Measurements from ENCODE around the gene NOS1. TPM values are rescaled to one million over a fixed set of nuclear protein-coding genes. Genes with fewer than 3 reads are reported as not detected.

The NOS1 gene
- total and polyA plus RNA-seq, 2 experiments from 2014 or later, result 0.63 to 3.0 TPM

GRCh38 chr12:117161460-117162166 lies 199.8 kb downstream of the NOS1 start:
- Histone ChIP-seq H3K27me3 (ENCODE audit: insufficient read depth) (no peaks in the 10 kb centered on the region), H3K4me3 (no peak overlapping the region), H3K4me2 (no peak overlapping the region), H3F3A (replicated peaks; ENCODE audit: low read depth) (0 out of 2 replicates have a peak, but pooled peaks cover 3% of the 10 kb centered on the region), H2AFZ (no peak overlapping the region), H3K36me3 (ENCODE audit: insufficient read depth) (peaks cover 39% of the 10 kb centered on the region), H3K9me2 (ENCODE audit: insufficient read depth) (no peaks in the 10 kb centered on the region), H3K79me2 (replicated peaks; ENCODE audit: insufficient read depth) (no peaks in the 10 kb centered on the region), H3K27ac (ENCODE audit: low read depth) (no peak overlapping the region), H3K4me1 (ENCODE audit: insufficient read depth) (no peaks in the 10 kb centered on the region), H4K20me1 (replicated peaks; ENCODE audit: insufficient read depth) (peaks cover 4% of the 10 kb centered on the region; the same call in 1 of the 2 replicates)
- Mint-ChIP-seq H3K4me3 (no peak overlapping the region), H3K4me1 (no peaks in the 10 kb centered on the region), H3K36me3 (ENCODE audit: low read depth) (peaks cover 91% of the 10 kb centered on the region), H3K9me3 (no peaks in the 10 kb centered on the region; the same call in 2 of the 3 replicates), H3K27me3 (ENCODE audit: insufficient read depth, low read depth, poor library complexity) (peaks cover 12% of the 10 kb centered on the region), H3K27ac (no peak overlapping the region)
- no peak for DNase-seq (ENCODE audit: low spot score)
- no peak for ATAC-seq
- no peak for TF ChIP-seq JUNB (IDR thresholded peaks at IDR 0.05; ENCODE audit: unreplicated experiment)
- no peak for TF ChIP-seq ZNF331 (CRISPR knock-in tag; IDR thresholded peaks at IDR 0.05; ENCODE audit: low read depth)
- no peak for TF ChIP-seq REST (IDR thresholded peaks at IDR 0.05; ENCODE audit: unreplicated experiment)
- no peak for TF ChIP-seq EZH2phosphoT487 (IDR thresholded peaks at IDR 0.05; ENCODE audit: unreplicated experiment)
- TF ChIP-seq, protein P1, sequence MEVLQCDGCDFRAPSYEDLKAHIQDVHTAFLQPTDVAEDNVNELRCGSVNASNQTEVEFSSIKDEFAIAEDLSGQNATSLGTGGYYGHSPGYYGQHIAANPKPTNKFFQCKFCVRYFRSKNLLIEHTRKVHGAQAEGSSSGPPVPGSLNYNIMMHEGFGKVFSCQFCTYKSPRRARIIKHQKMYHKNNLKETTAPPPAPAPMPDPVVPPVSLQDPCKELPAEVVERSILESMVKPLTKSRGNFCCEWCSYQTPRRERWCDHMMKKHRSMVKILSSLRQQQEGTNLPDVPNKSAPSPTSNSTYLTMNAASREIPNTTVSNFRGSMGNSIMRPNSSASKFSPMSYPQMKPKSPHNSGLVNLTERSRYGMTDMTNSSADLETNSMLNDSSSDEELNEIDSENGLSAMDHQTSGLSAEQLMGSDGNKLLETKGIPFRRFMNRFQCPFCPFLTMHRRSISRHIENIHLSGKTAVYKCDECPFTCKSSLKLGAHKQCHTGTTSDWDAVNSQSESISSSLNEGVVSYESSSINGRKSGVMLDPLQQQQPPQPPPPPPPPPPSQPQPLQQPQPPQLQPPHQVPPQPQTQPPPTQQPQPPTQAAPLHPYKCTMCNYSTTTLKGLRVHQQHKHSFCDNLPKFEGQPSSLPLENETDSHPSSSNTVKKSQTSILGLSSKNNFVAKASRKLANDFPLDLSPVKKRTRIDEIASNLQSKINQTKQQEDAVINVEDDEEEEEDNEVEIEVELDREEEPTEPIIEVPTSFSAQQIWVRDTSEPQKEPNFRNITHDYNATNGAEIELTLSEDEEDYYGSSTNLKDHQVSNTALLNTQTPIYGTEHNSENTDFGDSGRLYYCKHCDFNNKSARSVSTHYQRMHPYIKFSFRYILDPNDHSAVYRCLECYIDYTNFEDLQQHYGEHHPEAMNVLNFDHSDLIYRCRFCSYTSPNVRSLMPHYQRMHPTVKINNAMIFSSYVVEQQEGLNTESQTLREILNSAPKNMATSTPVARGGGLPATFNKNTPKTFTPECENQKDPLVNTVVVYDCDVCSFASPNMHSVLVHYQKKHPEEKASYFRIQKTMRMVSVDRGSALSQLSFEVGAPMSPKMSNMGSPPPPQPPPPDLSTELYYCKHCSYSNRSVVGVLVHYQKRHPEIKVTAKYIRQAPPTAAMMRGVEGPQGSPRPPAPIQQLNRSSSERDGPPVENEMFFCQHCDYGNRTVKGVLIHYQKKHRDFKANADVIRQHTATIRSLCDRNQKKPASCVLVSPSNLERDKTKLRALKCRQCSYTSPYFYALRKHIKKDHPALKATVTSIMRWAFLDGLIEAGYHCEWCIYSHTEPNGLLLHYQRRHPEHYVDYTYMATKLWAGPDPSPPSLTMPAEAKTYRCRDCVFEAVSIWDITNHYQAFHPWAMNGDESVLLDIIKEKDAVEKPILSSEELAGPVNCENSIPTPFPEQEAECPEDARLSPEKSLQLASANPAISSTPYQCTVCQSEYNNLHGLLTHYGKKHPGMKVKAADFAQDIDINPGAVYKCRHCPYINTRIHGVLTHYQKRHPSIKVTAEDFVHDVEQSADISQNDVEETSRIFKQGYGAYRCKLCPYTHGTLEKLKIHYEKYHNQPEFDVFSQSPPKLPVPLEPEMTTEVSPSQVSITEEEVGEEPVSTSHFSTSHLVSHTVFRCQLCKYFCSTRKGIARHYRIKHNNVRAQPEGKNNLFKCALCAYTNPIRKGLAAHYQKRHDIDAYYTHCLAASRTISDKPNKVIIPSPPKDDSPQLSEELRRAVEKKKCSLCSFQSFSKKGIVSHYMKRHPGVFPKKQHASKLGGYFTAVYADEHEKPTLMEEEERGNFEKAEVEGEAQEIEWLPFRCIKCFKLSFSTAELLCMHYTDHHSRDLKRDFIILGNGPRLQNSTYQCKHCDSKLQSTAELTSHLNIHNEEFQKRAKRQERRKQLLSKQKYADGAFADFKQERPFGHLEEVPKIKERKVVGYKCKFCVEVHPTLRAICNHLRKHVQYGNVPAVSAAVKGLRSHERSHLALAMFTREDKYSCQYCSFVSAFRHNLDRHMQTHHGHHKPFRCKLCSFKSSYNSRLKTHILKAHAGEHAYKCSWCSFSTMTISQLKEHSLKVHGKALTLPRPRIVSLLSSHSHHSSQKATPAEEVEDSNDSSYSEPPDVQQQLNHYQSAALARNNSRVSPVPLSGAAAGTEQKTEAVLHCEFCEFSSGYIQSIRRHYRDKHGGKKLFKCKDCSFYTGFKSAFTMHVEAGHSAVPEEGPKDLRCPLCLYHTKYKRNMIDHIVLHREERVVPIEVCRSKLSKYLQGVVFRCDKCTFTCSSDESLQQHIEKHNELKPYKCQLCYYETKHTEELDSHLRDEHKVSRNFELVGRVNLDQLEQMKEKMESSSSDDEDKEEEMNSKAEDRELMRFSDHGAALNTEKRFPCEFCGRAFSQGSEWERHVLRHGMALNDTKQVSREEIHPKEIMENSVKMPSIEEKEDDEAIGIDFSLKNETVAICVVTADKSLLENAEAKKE (CRISPR knock-in tag; IDR thresholded peaks at IDR 0.05), result no peak
- TF ChIP-seq POLR2AphosphoS5 (IDR thresholded peaks at IDR 0.05; ENCODE audit: low read depth), result no peak
- TF ChIP-seq, protein P2, sequence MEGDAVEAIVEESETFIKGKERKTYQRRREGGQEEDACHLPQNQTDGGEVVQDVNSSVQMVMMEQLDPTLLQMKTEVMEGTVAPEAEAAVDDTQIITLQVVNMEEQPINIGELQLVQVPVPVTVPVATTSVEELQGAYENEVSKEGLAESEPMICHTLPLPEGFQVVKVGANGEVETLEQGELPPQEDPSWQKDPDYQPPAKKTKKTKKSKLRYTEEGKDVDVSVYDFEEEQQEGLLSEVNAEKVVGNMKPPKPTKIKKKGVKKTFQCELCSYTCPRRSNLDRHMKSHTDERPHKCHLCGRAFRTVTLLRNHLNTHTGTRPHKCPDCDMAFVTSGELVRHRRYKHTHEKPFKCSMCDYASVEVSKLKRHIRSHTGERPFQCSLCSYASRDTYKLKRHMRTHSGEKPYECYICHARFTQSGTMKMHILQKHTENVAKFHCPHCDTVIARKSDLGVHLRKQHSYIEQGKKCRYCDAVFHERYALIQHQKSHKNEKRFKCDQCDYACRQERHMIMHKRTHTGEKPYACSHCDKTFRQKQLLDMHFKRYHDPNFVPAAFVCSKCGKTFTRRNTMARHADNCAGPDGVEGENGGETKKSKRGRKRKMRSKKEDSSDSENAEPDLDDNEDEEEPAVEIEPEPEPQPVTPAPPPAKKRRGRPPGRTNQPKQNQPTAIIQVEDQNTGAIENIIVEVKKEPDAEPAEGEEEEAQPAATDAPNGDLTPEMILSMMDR (conservative IDR thresholded peaks at IDR 0.05; ENCODE audit: low read depth in 2 of 2), result no peak
